ENCODE measurements around the gene NBPF14.
"Not testable (repeated sequence)": the region's sequence is repeated elsewhere in the genome, so short reads cannot be mapped to it uniquely, and the experiment has no call there.

The NBPF14 gene

DNA sequence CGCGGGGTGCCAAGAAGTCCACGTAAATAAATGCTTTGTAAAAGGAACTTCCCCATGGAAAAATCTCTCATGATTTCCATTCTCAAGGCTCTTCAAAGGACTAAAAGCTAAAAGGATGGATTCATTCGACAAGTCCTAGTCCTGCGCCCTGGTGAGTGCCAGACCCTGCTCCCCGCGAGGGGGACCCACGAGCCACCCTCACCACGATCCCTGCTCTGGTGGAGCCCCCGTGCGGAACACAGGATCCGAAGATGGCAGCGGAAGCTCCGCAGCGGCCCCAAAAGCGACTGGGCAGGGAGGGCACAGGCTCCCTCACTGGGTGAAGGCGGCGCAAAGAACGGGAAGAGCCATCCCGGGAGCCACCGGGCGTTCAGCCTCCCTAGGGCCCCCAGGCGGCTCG, 67.2 kb downstream of the NBPF14 start:
- H2AK5ac ChIP-seq (ENCODE audit: low read length, severe bottlenecking); H2BK15ac ChIP-seq (ENCODE audit: low read depth, poor library complexity, severe bottlenecking); H3K23ac ChIP-seq (ENCODE audit: low read length in 2 of 2); H3K14ac ChIP-seq (ENCODE audit: low read length in 2 of 2); H2BK5ac ChIP-seq (ENCODE audit: low read depth, low read length, poor library complexity, severe bottlenecking); H3K79me1 ChIP-seq (replicated peaks; ENCODE audit: low read length, poor library complexity, severe bottlenecking); H3K27me3 ChIP-seq (ENCODE audit: control insufficient read depth in 1 of 2, insufficient read depth in 1 of 2, low read length in 2 of 2); H2BK12ac ChIP-seq (ENCODE audit: low read length in 2 of 2); H2AFZ ChIP-seq (ENCODE audit: low read depth, low read length); H2BK120ac ChIP-seq (ENCODE audit: low read depth, low read length); H3K27ac ChIP-seq (ENCODE audit: low read length, poor library complexity, severe bottlenecking); H3K4me3 ChIP-seq (ENCODE audit: insufficient read depth in 1 of 2, low read depth in 1 of 2, low read length in 2 of 2); H4K8ac ChIP-seq (ENCODE audit: low read length); H3K18ac ChIP-seq (ENCODE audit: low read depth in 1 of 2, low read length in 2 of 2); H3K9ac ChIP-seq (ENCODE audit: low read length); H3K9me3 ChIP-seq (ENCODE audit: control insufficient read depth, low read length); H3K4me1 ChIP-seq (ENCODE audit: control insufficient read depth, insufficient read depth, low read depth, low read length); H3K4me2 ChIP-seq (ENCODE audit: low read length, poor library complexity, severe bottlenecking); DNase-seq; H3K4ac ChIP-seq (ENCODE audit: low read depth in 1 of 2, low read length in 2 of 2); H4K91ac ChIP-seq (ENCODE audit: low read length); H3K36me3 ChIP-seq (ENCODE audit: control insufficient read depth in 1 of 2, insufficient read depth in 2 of 2, low read depth in 1 of 2, low read length in 2 of 2): not testable (repeated sequence)
- WGBS, result no CpG with 5 or more reads among the region's 24 CpGs

DNA sequence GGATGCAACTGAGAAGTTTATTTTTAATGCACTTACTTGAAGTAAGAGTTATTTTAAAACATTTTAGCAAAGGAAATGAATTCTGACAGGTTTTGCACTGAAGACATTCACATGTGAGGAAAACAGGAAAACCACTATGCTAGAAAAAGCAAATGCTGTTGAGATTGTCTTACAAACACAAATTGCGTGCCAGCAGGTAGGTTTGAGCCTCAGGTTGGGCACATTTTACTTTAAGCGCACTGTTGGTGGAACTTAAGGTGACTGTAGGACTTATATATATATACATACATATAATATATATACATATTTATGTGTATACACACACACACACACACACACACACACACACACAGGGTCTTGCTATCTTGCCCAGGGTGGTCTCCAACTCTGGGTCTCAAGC, 69.2 kb downstream of the NBPF14 start:
- not testable (repeated sequence) for H3K18ac ChIP-seq (ENCODE audit: low read depth in 1 of 2, low read length in 2 of 2); H3K27ac ChIP-seq (ENCODE audit: low read length, poor library complexity, severe bottlenecking); H3K23ac ChIP-seq (ENCODE audit: low read length in 2 of 2); H2BK120ac ChIP-seq (ENCODE audit: low read depth, low read length); H2BK12ac ChIP-seq (ENCODE audit: low read length in 2 of 2); H3K4me2 ChIP-seq (ENCODE audit: low read length, poor library complexity, severe bottlenecking); H3K4me1 ChIP-seq (ENCODE audit: control insufficient read depth, insufficient read depth, low read depth, low read length); H3K9ac ChIP-seq (ENCODE audit: low read length); H3K4ac ChIP-seq (ENCODE audit: low read depth in 1 of 2, low read length in 2 of 2); H3K9me3 ChIP-seq (ENCODE audit: control insufficient read depth, low read length); H3K27me3 ChIP-seq (ENCODE audit: control insufficient read depth in 1 of 2, insufficient read depth in 1 of 2, low read length in 2 of 2); H3K36me3 ChIP-seq (ENCODE audit: control insufficient read depth in 1 of 2, insufficient read depth in 2 of 2, low read depth in 1 of 2, low read length in 2 of 2); H3K4me3 ChIP-seq (ENCODE audit: insufficient read depth in 1 of 2, low read depth in 1 of 2, low read length in 2 of 2); H2BK15ac ChIP-seq (ENCODE audit: low read depth, poor library complexity, severe bottlenecking); H2BK5ac ChIP-seq (ENCODE audit: low read depth, low read length, poor library complexity, severe bottlenecking); H2AFZ ChIP-seq (ENCODE audit: low read depth, low read length); H4K8ac ChIP-seq (ENCODE audit: low read length); H4K91ac ChIP-seq (ENCODE audit: low read length); H3K79me1 ChIP-seq (replicated peaks; ENCODE audit: low read length, poor library complexity, severe bottlenecking); H2AK5ac ChIP-seq (ENCODE audit: low read length, severe bottlenecking); DNase-seq; H3K14ac ChIP-seq (ENCODE audit: low read length in 2 of 2)
- no CpG with 5 or more reads among the region's 2 CpGs for WGBS

DNA sequence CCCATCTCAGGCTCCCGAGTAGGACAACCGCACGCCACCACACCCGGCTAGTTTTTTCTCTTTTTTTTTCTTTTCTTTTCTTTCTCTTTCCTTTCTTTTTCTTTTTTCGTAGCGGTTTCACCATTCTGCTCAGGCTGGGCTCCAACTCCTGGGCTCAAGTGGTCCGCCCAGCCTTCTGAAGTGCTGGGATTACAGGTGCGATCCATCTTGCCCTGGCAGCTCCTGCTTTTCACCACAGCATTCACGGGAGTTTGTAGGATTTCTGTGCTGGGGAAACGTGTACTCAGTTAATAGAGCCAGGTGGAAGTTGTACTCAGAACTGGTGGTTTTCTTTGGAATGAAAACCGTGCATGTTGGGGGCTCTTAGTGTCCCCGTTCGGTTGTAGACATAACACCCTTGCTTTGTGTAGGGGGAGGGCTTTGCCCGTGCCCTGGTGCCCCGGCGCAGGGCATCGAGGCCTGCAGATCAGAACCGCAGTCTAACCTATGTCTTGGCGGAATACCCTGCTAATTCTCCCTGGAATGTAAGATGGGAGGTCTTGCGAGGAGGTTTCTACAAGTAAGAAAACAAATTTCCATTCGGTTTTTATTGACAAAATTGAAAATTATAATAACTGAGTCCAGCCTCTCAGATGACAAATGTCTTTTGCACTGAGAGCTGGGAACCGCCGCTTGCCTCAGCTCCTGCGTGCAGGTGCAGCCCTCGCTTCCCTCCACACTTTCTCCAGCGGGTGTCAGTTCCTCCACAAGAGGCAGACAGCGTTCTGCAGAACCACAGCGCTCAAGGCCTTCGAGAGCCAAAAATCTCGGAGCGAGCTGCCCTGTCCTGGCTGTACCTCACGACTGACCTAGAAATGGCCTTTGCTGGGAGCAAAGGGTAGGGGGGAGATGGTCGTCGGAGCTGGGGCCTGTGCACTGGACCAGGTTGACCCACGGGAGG, 72.3 kb downstream of the NBPF14 start:
- H2BK120ac ChIP-seq (ENCODE audit: low read depth, low read length); H3K14ac ChIP-seq (ENCODE audit: low read length in 2 of 2); H3K27me3 ChIP-seq (ENCODE audit: control insufficient read depth in 1 of 2, insufficient read depth in 1 of 2, low read length in 2 of 2); H2BK12ac ChIP-seq (ENCODE audit: low read length in 2 of 2); H2BK15ac ChIP-seq (ENCODE audit: low read depth, poor library complexity, severe bottlenecking); H3K4me2 ChIP-seq (ENCODE audit: low read length, poor library complexity, severe bottlenecking); H3K18ac ChIP-seq (ENCODE audit: low read depth in 1 of 2, low read length in 2 of 2); H2AFZ ChIP-seq (ENCODE audit: low read depth, low read length); H3K23ac ChIP-seq (ENCODE audit: low read length in 2 of 2); H3K4me3 ChIP-seq (ENCODE audit: insufficient read depth in 1 of 2, low read depth in 1 of 2, low read length in 2 of 2); H3K27ac ChIP-seq (ENCODE audit: low read length, poor library complexity, severe bottlenecking); H2BK5ac ChIP-seq (ENCODE audit: low read depth, low read length, poor library complexity, severe bottlenecking); H3K9me3 ChIP-seq (ENCODE audit: control insufficient read depth, low read length); H3K4me1 ChIP-seq (ENCODE audit: control insufficient read depth, insufficient read depth, low read depth, low read length); H3K36me3 ChIP-seq (ENCODE audit: control insufficient read depth in 1 of 2, insufficient read depth in 2 of 2, low read depth in 1 of 2, low read length in 2 of 2); H4K91ac ChIP-seq (ENCODE audit: low read length); H4K8ac ChIP-seq (ENCODE audit: low read length); H3K79me1 ChIP-seq (replicated peaks; ENCODE audit: low read length, poor library complexity, severe bottlenecking); DNase-seq; H2AK5ac ChIP-seq (ENCODE audit: low read length, severe bottlenecking); H3K4ac ChIP-seq (ENCODE audit: low read depth in 1 of 2, low read length in 2 of 2); H3K9ac ChIP-seq (ENCODE audit: low read length): not testable (repeated sequence)
- WGBS, result 80% methylated on average over 1 of the region's 35 CpGs

DNA sequence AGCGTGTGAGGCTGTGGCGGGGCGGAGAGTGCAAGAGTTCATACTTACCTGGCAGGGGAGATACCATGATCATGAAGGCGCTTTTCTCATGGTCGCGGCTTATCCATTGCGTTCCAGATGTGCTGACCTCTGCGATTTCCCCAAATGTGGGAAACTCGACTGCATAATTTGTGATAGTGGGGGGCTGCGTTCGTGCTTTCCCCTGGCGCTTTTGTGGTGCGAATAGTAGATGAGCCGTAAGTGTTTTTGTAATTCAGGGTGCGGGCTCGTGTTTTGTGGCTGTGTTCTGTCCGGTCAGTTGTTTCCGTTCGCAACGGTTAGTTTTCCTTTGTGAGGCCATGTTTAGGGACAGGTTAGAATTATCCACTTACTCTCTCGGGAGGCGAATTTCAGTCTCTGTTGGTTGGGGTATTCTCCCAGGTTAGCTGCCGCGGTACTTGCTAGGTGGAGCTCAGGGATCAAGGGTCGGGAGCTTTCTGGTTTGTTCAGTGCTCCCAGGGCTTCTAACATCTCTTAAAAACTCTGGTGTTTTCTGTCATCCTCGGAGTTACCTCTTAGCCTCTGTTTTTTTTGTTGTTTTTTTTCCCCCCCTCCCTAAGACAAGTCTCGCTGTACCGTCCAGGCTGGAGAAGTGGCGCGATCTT, 73.1 kb downstream of the NBPF14 start:
- Histone ChIP-seq H3K4me2 (ENCODE audit: low read length, poor library complexity, severe bottlenecking) (peak overlapping the region; percentile 63), H3K9ac (ENCODE audit: low read length) (peak overlapping the region; percentile 69), H3K4me3 (ENCODE audit: insufficient read depth in 1 of 2, low read depth in 1 of 2, low read length in 2 of 2) (peak overlapping the region in 1 of 2 experiments; percentile 77)
- DNase-seq, result peak; percentile 99
- H3K27ac ChIP-seq (ENCODE audit: low read length, poor library complexity, severe bottlenecking); H4K91ac ChIP-seq (ENCODE audit: low read length); H3K79me1 ChIP-seq (replicated peaks; ENCODE audit: low read length, poor library complexity, severe bottlenecking); H2BK15ac ChIP-seq (ENCODE audit: low read depth, poor library complexity, severe bottlenecking); H2BK120ac ChIP-seq (ENCODE audit: low read depth, low read length); H3K36me3 ChIP-seq (ENCODE audit: control insufficient read depth in 1 of 2, insufficient read depth in 2 of 2, low read depth in 1 of 2, low read length in 2 of 2); H2AK5ac ChIP-seq (ENCODE audit: low read length, severe bottlenecking); H4K8ac ChIP-seq (ENCODE audit: low read length); H2BK5ac ChIP-seq (ENCODE audit: low read depth, low read length, poor library complexity, severe bottlenecking); H2AFZ ChIP-seq (ENCODE audit: low read depth, low read length); H2BK12ac ChIP-seq (ENCODE audit: low read length in 2 of 2); H3K4me1 ChIP-seq (ENCODE audit: control insufficient read depth, insufficient read depth, low read depth, low read length); H3K27me3 ChIP-seq (ENCODE audit: control insufficient read depth in 1 of 2, insufficient read depth in 1 of 2, low read length in 2 of 2); H3K18ac ChIP-seq (ENCODE audit: low read depth in 1 of 2, low read length in 2 of 2); H3K4ac ChIP-seq (ENCODE audit: low read depth in 1 of 2, low read length in 2 of 2); H3K23ac ChIP-seq (ENCODE audit: low read length in 2 of 2); H3K9me3 ChIP-seq (ENCODE audit: control insufficient read depth, low read length); H3K14ac ChIP-seq (ENCODE audit: low read length in 2 of 2): not testable (repeated sequence)
- WGBS, result 0% methylated on average over 17 of the region's 30 CpGs

Measured in mesenchymal stem cell (in vitro differentiated cells and primary cell).